Fibroblast of lung (primary cell): ENCODE results near the gene SLC30A5.

Source experiments
- CTCF ChIP-seq, 2 donors: IDR thresholded peaks in 1 of 2; conservative IDR thresholded peaks in 1 of 2; 1 replicate in 1 of 2; 2 replicates in 1 of 2; pipeline ENCODE4 v1.5.1; 2011 to 2012; ENCODE audit warnings: low read length in 2 of 2, control low read depth in 1 of 2, inconsistent platforms in 1 of 2, low read depth in 1 of 2, mild to moderate bottlenecking in 1 of 2
- EZH2 ChIP-seq: IDR thresholded peaks from 2 replicates; pipeline ENCODE4 v1.5.1; 2012; ENCODE audit warnings: low read length, control low read depth, mild to moderate bottlenecking; ENCODE audit errors: missing control alignments

GRCh38 chr5:69130241-69130640 lies 36.4 kb downstream of the SLC30A5 start:
- TF ChIP-seq CTCF (conservative IDR thresholded peaks at IDR 0.05 in 1 of 2, IDR thresholded peaks at IDR 0.05 in 1 of 2; ENCODE audit: low read depth in 1 of 2, low read length in 2 of 2) (no peak), EZH2 (no peak)
